Skeletal muscle satellite cell (primary cell): Measurements from ENCODE around the gene SERINC4.
A peak's percentile ranks its signal among the peaks of the same experiment; 100 is the strongest.

Experiments
- H3K27me3 ChIP-seq: 2 replicates; pipeline ENCODE4 v1.7.0; 2013; ENCODE audit warnings: low read length; ENCODE audit not compliant: control insufficient read depth, insufficient read depth
- H3K36me3 ChIP-seq: 2 replicates; pipeline ENCODE4 v1.7.0; 2013; ENCODE audit warnings: mild to moderate bottlenecking, control low read depth, low read length; ENCODE audit not compliant: insufficient read depth
- H3K4me1 ChIP-seq: 2 replicates; pipeline ENCODE4 v1.7.0; 2013; ENCODE audit warnings: low read length; ENCODE audit not compliant: control insufficient read depth, insufficient read depth
- H3K4me2 ChIP-seq: 2 replicates; pipeline ENCODE4 v1.7.0; 2013; ENCODE audit warnings: mild to moderate bottlenecking, low read length
- H3K4me3 ChIP-seq: 2 replicates; pipeline ENCODE4 v1.7.0; 2013; ENCODE audit warnings: low read length
- H3K9ac ChIP-seq: 2 replicates; pipeline ENCODE4 v1.7.0; 2013; ENCODE audit warnings: mild to moderate bottlenecking, low read depth, low read length, moderate library complexity
- H3K9me3 ChIP-seq: replicated peaks from 2 replicates; pipeline ENCODE4 v1.7.0; 2013; ENCODE audit warnings: mild to moderate bottlenecking, control low read depth, low read length

SERINC4 gene

GRCh38 chr15:43795197-43795596 is 4.8 kb downstream of the SERINC4 start:
- H3K4me3 ChIP-seq: peak overlapping the region; percentile 99
- no peak overlapping the region for H3K9ac ChIP-seq
- peak overlapping the region; percentile 91 for H3K4me2 ChIP-seq
- peaks cover 36% of the 10 kb centered on the region for H3K4me1 ChIP-seq
- peaks cover 64% of the 10 kb centered on the region for H3K36me3 ChIP-seq
- no peaks in the 10 kb centered on the region for H3K9me3 ChIP-seq
- no peaks in the 10 kb centered on the region for H3K27me3 ChIP-seq

- Histone ChIP-seq H3K9ac (peak overlapping the region; percentile 100), H3K27me3 (no peaks in the 10 kb centered on the region), H3K9me3 (no peaks in the 10 kb centered on the region), H3K4me1 (peaks cover 31% of the 10 kb centered on the region), H3K36me3 (peaks cover 57% of the 10 kb centered on the region), H3K4me2 (peak overlapping the region; percentile 91), H3K4me3 (peak overlapping the region; percentile 99)
Measured at GRCh38 chr15:43794269-43795037, 5.6 kb downstream of the SERINC4 start.

GRCh38 chr15:43793647-43794046 is 6.4 kb downstream of the SERINC4 start:
- H3K36me3 ChIP-seq: peaks cover 50% of the 10 kb centered on the region
- peaks cover 31% of the 10 kb centered on the region for H3K4me1 ChIP-seq
- H3K9ac ChIP-seq: peak overlapping the region; percentile 100
- peak overlapping the region; percentile 91 for H3K4me2 ChIP-seq
- H3K4me3 ChIP-seq: peak overlapping the region; percentile 99
- H3K27me3 ChIP-seq: no peaks in the 10 kb centered on the region
- no peaks in the 10 kb centered on the region for H3K9me3 ChIP-seq

- no peaks in the 10 kb centered on the region for H3K27me3 ChIP-seq
- H3K4me2 ChIP-seq: peak overlapping the region; percentile 91
- peak overlapping the region; percentile 100 for H3K9ac ChIP-seq
- no peaks in the 10 kb centered on the region for H3K9me3 ChIP-seq
- peak overlapping the region; percentile 99 for H3K4me3 ChIP-seq
- H3K4me1 ChIP-seq: peaks cover 31% of the 10 kb centered on the region
- peaks cover 46% of the 10 kb centered on the region for H3K36me3 ChIP-seq
Measured at GRCh38 chr15:43792761-43793476, 7.1 kb downstream of the SERINC4 start.

GRCh38 chr15:43791993-43792760 is 7.8 kb downstream of the SERINC4 start, which contains the start of gene SERF2:
SERF2 (plus strand) TSS chr15:43792320; CDS start chr15:43792377, 57 bp downstream.
- peak within 1 kb of the TSS; percentile 99 for H3K4me3 ChIP-seq

GRCh38 chr15:43789409-43789808 is 10.6 kb downstream of the SERINC4 start:
- Histone ChIP-seq H3K4me1 (peaks cover 17% of the 10 kb centered on the region), H3K4me3 (no peak overlapping the region), H3K36me3 (peaks cover 22% of the 10 kb centered on the region), H3K27me3 (no peaks in the 10 kb centered on the region), H3K9ac (no peak overlapping the region), H3K4me2 (no peak overlapping the region), H3K9me3 (no peaks in the 10 kb centered on the region)

More at GRCh38 chr15:43791993-43792760, 7.8 kb downstream of the SERINC4 start, which contains the start of gene SERF2:
- Histone ChIP-seq H3K4me2 (peak within 1 kb of the TSS; percentile 96), H3K9me3 (no peaks in the 10 kb centered on the region), H3K9ac (peak within 1 kb of the TSS; percentile 100), H3K4me1 (peaks cover 31% of the 10 kb centered on the region), H3K36me3 (peaks cover 46% of the 10 kb centered on the region), H3K27me3 (no peaks in the 10 kb centered on the region)

GRCh38 chr15:43779016-43779415 is 21.0 kb downstream of the SERINC4 start:
- Histone ChIP-seq H3K4me1 (peaks cover 10% of the 10 kb centered on the region), H3K9ac (no peak overlapping the region), H3K4me3 (no peak overlapping the region), H3K9me3 (no peaks in the 10 kb centered on the region), H3K36me3 (no peaks in the 10 kb centered on the region), H3K4me2 (no peak overlapping the region), H3K27me3 (no peaks in the 10 kb centered on the region)

GRCh38 chr15:43777267-43777914 is 22.6 kb downstream of the SERINC4 start:
- H3K4me3 ChIP-seq: peak overlapping the region; percentile 84

GRCh38 chr15:43776718-43777266 is 23.2 kb downstream of the SERINC4 start, which contains the start of gene ELL3:
ELL3 (minus strand) TSS chr15:43776966; CDS start chr15:43776901, 65 bp downstream.
- H3K4me2 ChIP-seq: peak within 1 kb of the TSS; percentile 88
- peaks cover 10% of the 10 kb centered on the region for H3K4me1 ChIP-seq
- H3K9me3 ChIP-seq: no peaks in the 10 kb centered on the region
- H3K27me3 ChIP-seq: no peaks in the 10 kb centered on the region
- peak within 1 kb of the TSS; percentile 84 for H3K4me3 ChIP-seq
- H3K9ac ChIP-seq: peak within 1 kb of the TSS; percentile 82
- H3K36me3 ChIP-seq: peaks cover 16% of the 10 kb centered on the region

More at GRCh38 chr15:43777267-43777914, 22.6 kb downstream of the SERINC4 start:
- Histone ChIP-seq H3K4me1 (peaks cover 10% of the 10 kb centered on the region), H3K9ac (peak overlapping the region; percentile 82), H3K9me3 (no peaks in the 10 kb centered on the region), H3K36me3 (peaks cover 10% of the 10 kb centered on the region), H3K4me2 (peak overlapping the region; percentile 88), H3K27me3 (no peaks in the 10 kb centered on the region)

- no peaks in the 10 kb centered on the region for H3K9me3 ChIP-seq
- peak overlapping the region; percentile 82 for H3K9ac ChIP-seq
- peaks cover 22% of the 10 kb centered on the region for H3K36me3 ChIP-seq
- peaks cover 10% of the 10 kb centered on the region for H3K4me1 ChIP-seq
- H3K4me3 ChIP-seq: peak overlapping the region; percentile 84
- peak overlapping the region; percentile 88 for H3K4me2 ChIP-seq
- H3K27me3 ChIP-seq: no peaks in the 10 kb centered on the region
Measured at GRCh38 chr15:43776101-43776717, 23.8 kb downstream of the SERINC4 start.
